ENCODE results near the gene IER3. TPM values are rescaled to one million over a fixed set of nuclear protein-coding genes. Genes with fewer than 3 reads are reported as not detected.

IER3 gene
- total and polyA plus RNA-seq, 2 of the 13 experiments (the other 11 are each of a cell fraction or from before 2014, with no cell fraction given) = 51.1 to 131 TPM

DNA sequence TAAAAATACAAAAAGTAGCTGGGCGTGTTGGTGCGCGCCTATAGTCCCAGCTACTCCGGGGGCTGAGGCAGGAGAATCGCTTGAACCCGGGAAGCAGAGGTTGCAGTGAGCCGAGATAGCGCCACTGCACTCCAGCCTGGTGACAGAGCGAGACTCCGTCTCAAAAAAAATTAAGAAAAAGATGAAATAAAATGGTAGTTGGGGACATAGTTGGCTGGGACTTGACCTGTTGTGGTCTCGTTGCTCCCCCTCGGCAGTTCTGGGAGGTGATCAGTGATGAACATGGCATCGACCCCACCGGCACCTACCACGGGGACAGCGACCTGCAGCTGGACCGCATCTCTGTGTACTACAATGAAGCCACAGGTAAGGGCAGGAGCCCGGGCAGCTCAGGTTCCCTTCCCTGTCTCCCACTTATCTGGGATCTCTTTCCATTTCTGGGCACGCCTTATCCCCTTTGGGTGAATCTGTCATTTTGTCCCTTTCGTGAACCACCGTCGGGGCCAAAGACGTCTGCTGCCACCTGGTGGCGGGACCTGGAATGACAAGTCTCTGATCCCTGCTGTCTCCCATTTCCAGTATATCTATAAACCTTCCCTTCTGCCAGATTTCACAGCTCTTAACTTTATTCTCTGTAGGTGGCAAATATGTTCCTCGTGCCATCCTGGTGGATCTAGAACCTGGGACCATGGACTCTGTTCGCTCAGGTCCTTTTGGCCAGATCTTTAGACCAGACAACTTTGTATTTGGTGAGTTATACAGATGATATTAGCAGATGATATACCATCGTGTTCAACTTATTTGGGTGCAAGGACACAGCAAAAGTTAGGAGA, 21.9 kb downstream of the IER3 start (continued):
- TF ChIP-seq SALL1 (CRISPR knock-in tag; IDR thresholded peaks at IDR 0.05) (peak; percentile 61; the same call in 1 of the 2 replicates), HMG20A (CRISPR knock-in tag; IDR thresholded peaks at IDR 0.05; ENCODE audit: borderline replicate concordance) (0 out of 2 replicates have a peak, but pooled peaks have one; percentile 18), ZNF496 (CRISPR knock-in tag; IDR thresholded peaks at IDR 0.05; ENCODE audit: insufficient replicate concordance) (no peak), ADNP (CRISPR knock-in tag; IDR thresholded peaks at IDR 0.05) (no peak), MXI1 (IDR thresholded peaks at IDR 0.05; ENCODE audit: borderline replicate concordance, low read depth, low read length) (peak; percentile 83; the same call in 2 of the 3 replicates), ZNF317 (CRISPR knock-in tag; IDR thresholded peaks at IDR 0.05) (0 out of 2 replicates have a peak, but pooled peaks have one; percentile 41), LCORL (IDR thresholded peaks at IDR 0.05) (no peak), LCORL (CRISPR knock-in tag; IDR thresholded peaks at IDR 0.05) (peak; percentile 16; the same call in 1 of the 2 replicates), KDM3A (CRISPR knock-in tag; IDR thresholded peaks at IDR 0.05; ENCODE audit: low read depth) (peak; percentile 87; the same call in 1 of the 2 replicates), FOSL2 (CRISPR knock-in tag; IDR thresholded peaks at IDR 0.05) (peak; percentile 45; the same call in 1 of the 2 replicates), ZNF343 (CRISPR knock-in tag; IDR thresholded peaks at IDR 0.05) (0 out of 2 replicates have a peak, but pooled peaks have one; percentile 37), TBL1XR1 (IDR thresholded peaks at IDR 0.05; ENCODE audit: borderline replicate concordance, low read length, partially characterized antibody) (peak; percentile 64), MTF2 (CRISPR knock-in tag; IDR thresholded peaks at IDR 0.05; ENCODE audit: borderline replicate concordance) (peak; percentile 43; the same call in 1 of the 2 replicates), MAFG (CRISPR knock-in tag; IDR thresholded peaks at IDR 0.05) (no peak)
- TF ChIP-seq, protein P1, sequence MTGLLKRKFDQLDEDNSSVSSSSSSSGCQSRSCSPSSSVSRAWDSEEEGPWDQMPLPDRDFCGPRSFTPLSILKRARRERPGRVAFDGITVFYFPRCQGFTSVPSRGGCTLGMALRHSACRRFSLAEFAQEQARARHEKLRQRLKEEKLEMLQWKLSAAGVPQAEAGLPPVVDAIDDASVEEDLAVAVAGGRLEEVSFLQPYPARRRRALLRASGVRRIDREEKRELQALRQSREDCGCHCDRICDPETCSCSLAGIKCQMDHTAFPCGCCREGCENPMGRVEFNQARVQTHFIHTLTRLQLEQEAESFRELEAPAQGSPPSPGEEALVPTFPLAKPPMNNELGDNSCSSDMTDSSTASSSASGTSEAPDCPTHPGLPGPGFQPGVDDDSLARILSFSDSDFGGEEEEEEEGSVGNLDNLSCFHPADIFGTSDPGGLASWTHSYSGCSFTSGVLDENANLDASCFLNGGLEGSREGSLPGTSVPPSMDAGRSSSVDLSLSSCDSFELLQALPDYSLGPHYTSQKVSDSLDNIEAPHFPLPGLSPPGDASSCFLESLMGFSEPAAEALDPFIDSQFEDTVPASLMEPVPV (CRISPR knock-in tag; IDR thresholded peaks at IDR 0.05) = 0 out of 2 replicates have a peak, but pooled peaks have one; percentile 32
- TF ChIP-seq, protein P2, sequence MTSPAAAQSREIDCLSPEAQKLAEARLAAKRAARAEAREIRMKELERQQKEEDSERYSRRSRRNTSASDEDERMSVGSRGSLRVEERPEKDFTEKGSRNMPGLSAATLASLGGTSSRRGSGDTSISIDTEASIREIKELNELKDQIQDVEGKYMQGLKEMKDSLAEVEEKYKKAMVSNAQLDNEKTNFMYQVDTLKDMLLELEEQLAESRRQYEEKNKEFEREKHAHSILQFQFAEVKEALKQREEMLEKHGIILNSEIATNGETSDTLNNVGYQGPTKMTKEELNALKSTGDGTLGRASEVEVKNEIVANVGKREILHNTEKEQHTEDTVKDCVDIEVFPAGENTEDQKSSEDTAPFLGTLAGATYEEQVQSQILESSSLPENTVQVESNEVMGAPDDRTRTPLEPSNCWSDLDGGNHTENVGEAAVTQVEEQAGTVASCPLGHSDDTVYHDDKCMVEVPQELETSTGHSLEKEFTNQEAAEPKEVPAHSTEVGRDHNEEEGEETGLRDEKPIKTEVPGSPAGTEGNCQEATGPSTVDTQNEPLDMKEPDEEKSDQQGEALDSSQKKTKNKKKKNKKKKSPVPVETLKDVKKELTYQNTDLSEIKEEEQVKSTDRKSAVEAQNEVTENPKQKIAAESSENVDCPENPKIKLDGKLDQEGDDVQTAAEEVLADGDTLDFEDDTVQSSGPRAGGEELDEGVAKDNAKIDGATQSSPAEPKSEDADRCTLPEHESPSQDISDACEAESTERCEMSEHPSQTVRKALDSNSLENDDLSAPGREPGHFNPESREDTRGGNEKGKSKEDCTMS (CRISPR knock-in tag; conservative IDR thresholded peaks at IDR 0.05) = no peak
- TF ChIP-seq, protein P3, sequence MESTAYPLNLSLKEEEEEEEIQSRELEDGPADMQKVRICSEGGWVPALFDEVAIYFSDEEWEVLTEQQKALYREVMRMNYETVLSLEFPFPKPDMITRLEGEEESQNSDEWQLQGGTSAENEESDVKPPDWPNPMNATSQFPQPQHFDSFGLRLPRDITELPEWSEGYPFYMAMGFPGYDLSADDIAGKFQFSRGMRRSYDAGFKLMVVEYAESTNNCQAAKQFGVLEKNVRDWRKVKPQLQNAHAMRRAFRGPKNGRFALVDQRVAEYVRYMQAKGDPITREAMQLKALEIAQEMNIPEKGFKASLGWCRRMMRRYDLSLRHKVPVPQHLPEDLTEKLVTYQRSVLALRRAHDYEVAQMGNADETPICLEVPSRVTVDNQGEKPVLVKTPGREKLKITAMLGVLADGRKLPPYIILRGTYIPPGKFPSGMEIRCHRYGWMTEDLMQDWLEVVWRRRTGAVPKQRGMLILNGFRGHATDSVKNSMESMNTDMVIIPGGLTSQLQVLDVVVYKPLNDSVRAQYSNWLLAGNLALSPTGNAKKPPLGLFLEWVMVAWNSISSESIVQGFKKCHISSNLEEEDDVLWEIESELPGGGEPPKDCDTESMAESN (CRISPR knock-in tag; conservative IDR thresholded peaks at IDR 0.05) = no peak
- TF ChIP-seq, protein P4, sequence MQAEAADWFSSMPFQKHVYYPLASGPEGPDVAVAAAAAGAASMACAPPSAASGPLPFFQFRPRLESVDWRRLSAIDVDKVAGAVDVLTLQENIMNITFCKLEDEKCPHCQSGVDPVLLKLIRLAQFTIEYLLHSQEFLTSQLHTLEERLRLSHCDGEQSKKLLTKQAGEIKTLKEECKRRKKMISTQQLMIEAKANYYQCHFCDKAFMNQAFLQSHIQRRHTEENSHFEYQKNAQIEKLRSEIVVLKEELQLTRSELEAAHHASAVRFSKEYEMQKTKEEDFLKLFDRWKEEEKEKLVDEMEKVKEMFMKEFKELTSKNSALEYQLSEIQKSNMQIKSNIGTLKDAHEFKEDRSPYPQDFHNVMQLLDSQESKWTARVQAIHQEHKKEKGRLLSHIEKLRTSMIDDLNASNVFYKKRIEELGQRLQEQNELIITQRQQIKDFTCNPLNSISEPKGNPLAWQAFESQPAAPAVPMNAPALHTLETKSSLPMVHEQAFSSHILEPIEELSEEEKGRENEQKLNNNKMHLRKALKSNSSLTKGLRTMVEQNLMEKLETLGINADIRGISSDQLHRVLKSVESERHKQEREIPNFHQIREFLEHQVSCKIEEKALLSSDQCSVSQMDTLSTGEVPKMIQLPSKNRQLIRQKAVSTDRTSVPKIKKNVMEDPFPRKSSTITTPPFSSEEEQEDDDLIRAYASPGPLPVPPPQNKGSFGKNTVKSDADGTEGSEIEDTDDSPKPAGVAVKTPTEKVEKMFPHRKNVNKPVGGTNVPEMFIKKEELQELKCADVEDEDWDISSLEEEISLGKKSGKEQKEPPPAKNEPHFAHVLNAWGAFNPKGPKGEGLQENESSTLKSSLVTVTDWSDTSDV (CRISPR knock-in tag; IDR thresholded peaks at IDR 0.05) = 0 out of 2 replicates have a peak, but pooled peaks have one; percentile 31
- TF ChIP-seq, protein P5, sequence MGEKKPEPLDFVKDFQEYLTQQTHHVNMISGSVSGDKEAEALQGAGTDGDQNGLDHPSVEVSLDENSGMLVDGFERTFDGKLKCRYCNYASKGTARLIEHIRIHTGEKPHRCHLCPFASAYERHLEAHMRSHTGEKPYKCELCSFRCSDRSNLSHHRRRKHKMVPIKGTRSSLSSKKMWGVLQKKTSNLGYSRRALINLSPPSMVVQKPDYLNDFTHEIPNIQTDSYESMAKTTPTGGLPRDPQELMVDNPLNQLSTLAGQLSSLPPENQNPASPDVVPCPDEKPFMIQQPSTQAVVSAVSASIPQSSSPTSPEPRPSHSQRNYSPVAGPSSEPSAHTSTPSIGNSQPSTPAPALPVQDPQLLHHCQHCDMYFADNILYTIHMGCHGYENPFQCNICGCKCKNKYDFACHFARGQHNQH (CRISPR knock-in tag; IDR thresholded peaks at IDR 0.05) = peak; percentile 66
